Uterus (tissue), 4 donors: ENCODE data around the gene TAGLN3. TPM values are rescaled to one million over a fixed set of nuclear protein-coding genes. Genes with fewer than 3 reads are reported as not detected.

Experiments
- DNase-seq, 2 donors: peaks; one replicate each; pipeline ENCODE4 v3.0.0-alpha.2; 2019 to 2020
- H3K27ac ChIP-seq, 2 donors: fragments of 200-600 bp; sonication (generic); 1 replicate in 1 of 2; 2 replicates in 1 of 2; pipeline ENCODE4 v1.5.1; 2016 to 2018
- H3K27me3 ChIP-seq, 2 donors: fragments of 200-600 bp; sonication (generic); one replicate each; pipeline ENCODE4 v1.5.1; 2018 to 2019; ENCODE audit warnings: control low read depth in 1 of 2
- H3K36me3 ChIP-seq, 2 donors: fragments of 200-600 bp; sonication (generic); one replicate each; pipeline ENCODE4 v1.5.1; 2019; ENCODE audit warnings: control low read depth in 1 of 2
- H3K4me1 ChIP-seq, 2 donors: fragments of 200-600 bp; sonication (generic); one replicate each; pipeline ENCODE4 v1.5.1; 2018 to 2019; ENCODE audit warnings: control low read depth in 1 of 2
- H3K4me3 ChIP-seq, 2 donors: fragments of 200-600 bp; sonication (generic); 1 replicate in 1 of 2; 2 replicates in 1 of 2; pipeline ENCODE4 v1.5.1; 2018 to 2019; ENCODE audit warnings: mild to moderate bottlenecking in 1 of 2
- H3K9me3 ChIP-seq, 2 donors: fragments of 200-600 bp; sonication (generic); one replicate each; pipeline ENCODE4 v1.5.1; 2019; ENCODE audit warnings: control low read depth in 1 of 2
- CTCF ChIP-seq, 4 experiments: fragments of 200-600 bp in 2 of 4; fragments of 450-650 bp in 2 of 4; sonication (generic) in 2 of 4; IDR thresholded peaks; one replicate each; pipeline ENCODE4 v1.5.1; 2016 to 2019; ENCODE audit warnings: antibody characterized with exemption in 4 of 4, mild to moderate bottlenecking in 2 of 4, moderate library complexity in 1 of 4
- POLR2A ChIP-seq, 2 donors: fragments of 450-650 bp; IDR thresholded peaks; one replicate each; pipeline ENCODE4 v1.6.1; 2016; ENCODE audit warnings: antibody characterized with exemption in 2 of 2, mild to moderate bottlenecking in 1 of 2, moderate library complexity in 1 of 2
- intact Hi-C: fragments of 100-400 bp; cut with DNase I; formaldehyde crosslinking; loops from one replicate; pipeline ENCODE4 v1.15.1; 2023; ENCODE audit warnings: low total_unique reads
- total RNA-seq, 4 donors: library from RNA; depleted of rRNA in 3 of 4; stranded (reverse); fragments of >200 nt in 3 of 4; gene quantifications; one replicate each; pipeline versions ENCODE4 v1.1.0 to v1.2.4, GENCODE V29; 2014 to 2023
- donor health status: DM: yes; HTN: yes; CAD: no.

TAGLN3 gene
- total RNA-seq, 4 donors from 2014 or later: 0.48 to 11.2 TPM; not detected in 2

GRCh38 chr3:112007633-112008032 lies 8.9 kb downstream of the TAGLN3 start:
- TF ChIP-seq CTCF (IDR thresholded peaks at IDR 0.05) (no peak), POLR2A (IDR thresholded peaks at IDR 0.05) (no peak)

GRCh38 chr3:112009670-112010069 lies 10.9 kb downstream of the TAGLN3 start:
- Histone ChIP-seq H3K27me3 (no peaks in the 10 kb centered on the region), H3K36me3 (no peaks in the 10 kb centered on the region), H3K4me1 (no peaks in the 10 kb centered on the region), H3K4me3 (no peak overlapping the region), H3K9me3 (no peaks in the 10 kb centered on the region), H3K27ac (no peak overlapping the region)
- TF ChIP-seq POLR2A (IDR thresholded peaks at IDR 0.05) (no peak), CTCF (IDR thresholded peaks at IDR 0.05) (no peak)
- no peak for DNase-seq
- intact Hi-C loops: no loop called here

More at GRCh38 chr3:112007633-112008032, 8.9 kb downstream of the TAGLN3 start:
- Histone ChIP-seq H3K27ac (no peak overlapping the region), H3K9me3 (no peaks in the 10 kb centered on the region), H3K36me3 (no peaks in the 10 kb centered on the region), H3K4me1 (no peaks in the 10 kb centered on the region), H3K27me3 (no peaks in the 10 kb centered on the region), H3K4me3 (no peak overlapping the region)
- no peak for DNase-seq
- intact Hi-C loops: no loop called here

GRCh38 chr3:112010636-112011035 lies 11.9 kb downstream of the TAGLN3 start:
- intact Hi-C loops: no loop called here
- no peaks in the 10 kb centered on the region for H3K9me3 ChIP-seq
- H3K27ac ChIP-seq: no peak overlapping the region
- no peaks in the 10 kb centered on the region for H3K27me3 ChIP-seq
- H3K36me3 ChIP-seq: no peaks in the 10 kb centered on the region
- no peak for DNase-seq
- no peak overlapping the region for H3K4me3 ChIP-seq
- H3K4me1 ChIP-seq: no peaks in the 10 kb centered on the region
- no peak for TF ChIP-seq CTCF (IDR thresholded peaks at IDR 0.05)
- no peak for TF ChIP-seq POLR2A (IDR thresholded peaks at IDR 0.05)

- no peaks in the 10 kb centered on the region for H3K4me1 ChIP-seq
- no peaks in the 10 kb centered on the region for H3K36me3 ChIP-seq
- intact Hi-C loops: no loop called here
- H3K9me3 ChIP-seq: no peaks in the 10 kb centered on the region
- H3K27me3 ChIP-seq: no peaks in the 10 kb centered on the region
- TF ChIP-seq CTCF (IDR thresholded peaks at IDR 0.05): no peak
- TF ChIP-seq POLR2A (IDR thresholded peaks at IDR 0.05): no peak
- H3K27ac ChIP-seq: no peak overlapping the region
- DNase-seq: no peak
- H3K4me3 ChIP-seq: no peak overlapping the region
Measured at GRCh38 chr3:112011376-112011940, 12.7 kb downstream of the TAGLN3 start.

GRCh38 chr3:112012205-112012992 lies 13.7 kb downstream of the TAGLN3 start:
- Histone ChIP-seq H3K27ac (no peak overlapping the region), H3K4me3 (no peak overlapping the region), H3K27me3 (no peaks in the 10 kb centered on the region), H3K36me3 (no peaks in the 10 kb centered on the region), H3K9me3 (no peaks in the 10 kb centered on the region), H3K4me1 (no peaks in the 10 kb centered on the region)
- no peak for TF ChIP-seq CTCF (IDR thresholded peaks at IDR 0.05)
- no peak for TF ChIP-seq POLR2A (IDR thresholded peaks at IDR 0.05)
- intact Hi-C loops: no loop called here
- no peak for DNase-seq
